ENCODE data around the gene BBS1.
"Not testable (repeated sequence)": the region's sequence is repeated elsewhere in the genome, so short reads cannot be mapped to it uniquely, and the experiment has no call there.

The BBS1 gene

GRCh38 chr11:66582565-66583147, 72.2 kb downstream of the BBS1 start:
- 100% methylated on average over 3 of the region's 3 CpGs for WGBS (ENCODE audit: insufficient coverage)
- H3K27ac ChIP-seq (ENCODE audit: insufficient read depth in 1 of 2, low read depth in 1 of 2, low read length in 2 of 2, poor library complexity in 1 of 2, severe bottlenecking in 2 of 2); DNase-seq; H3K36me3 ChIP-seq (ENCODE audit: control insufficient read depth in 4 of 4, insufficient read depth in 4 of 4, low read length in 3 of 4); H3K27me3 ChIP-seq (replicated peaks in 2 of 5; ENCODE audit: control insufficient read depth in 4 of 5, insufficient read depth in 5 of 5, low read length in 4 of 5); POLR2A ChIA-PET; H3K4me3 ChIP-seq (ENCODE audit: control insufficient read depth in 1 of 7, extremely low read depth in 1 of 7, insufficient read depth in 4 of 7, low read depth in 2 of 7, low read length in 6 of 7); H3K9me3 ChIP-seq (ENCODE audit: control extremely low read depth in 1 of 5, control insufficient read depth in 4 of 5, insufficient read depth in 2 of 5, low read depth in 1 of 5, low read length in 4 of 5); H3K4me1 ChIP-seq (ENCODE audit: control extremely low read depth in 1 of 4, control insufficient read depth in 4 of 4, insufficient read depth in 4 of 4, low read length in 3 of 4): not testable (repeated sequence)
- CTCF ChIA-PET, result interaction anchor here (2.0 kb wide), 1 partner anchor 95 kb away, joined by 8 read pairs; the partner anchor contains the start of gene RBM4B
